HepG2 (cell line): ENCODE measurements around the gene TMEM8B. TPM values are rescaled to one million over a fixed set of nuclear protein-coding genes. Genes with fewer than 3 reads are reported as not detected.

Source experiments
- ARID2 ChIP-seq: sonication (generic); formaldehyde crosslinking; IDR thresholded peaks from 2 replicates; pipeline ENCODE4 v1.8.1; 2022; ENCODE audit warnings: mild to moderate bottlenecking, missing genetic modification reagents, borderline replicate concordance
- BRD4 ChIP-seq: sonication (generic); formaldehyde crosslinking; IDR thresholded peaks from 2 replicates; pipeline ENCODE4 v1.4.0; 2020; ENCODE audit warnings: missing genetic modification reagents
- ERF ChIP-seq: IDR thresholded peaks from 2 replicates; pipeline ENCODE4 v1.6.1; 2018; ENCODE audit warnings: missing biosample characterization, missing genetic modification reagents
- ETV6 ChIP-seq: sonication (generic); formaldehyde crosslinking; conservative IDR thresholded peaks from 2 replicates; pipeline ENCODE4 v1.4.0; 2020; ENCODE audit warnings: missing genetic modification reagents
- ISL2 ChIP-seq: sonication (generic); formaldehyde crosslinking; IDR thresholded peaks from 2 replicates; pipeline ENCODE4 v1.5.0; 2020; ENCODE audit warnings: missing genetic modification reagents
- NRL ChIP-seq: sonication (generic); formaldehyde crosslinking; IDR thresholded peaks from 2 replicates; pipeline ENCODE4 v1.5.0; 2020; ENCODE audit warnings: missing genetic modification reagents, mild to moderate bottlenecking, moderate library complexity, borderline replicate concordance
- REL ChIP-seq: sonication (generic); formaldehyde crosslinking; conservative IDR thresholded peaks from 2 replicates; pipeline ENCODE4 v1.8.0; 2022; ENCODE audit warnings: mild to moderate bottlenecking, missing genetic modification reagents, moderate library complexity
- RNF2 ChIP-seq: fragments of 450-650 bp; conservative IDR thresholded peaks from 2 replicates; pipeline ENCODE4 v1.6.1; 2016; ENCODE audit warnings: low read depth
- SRF ChIP-seq: IDR thresholded peaks from 2 replicates; pipeline ENCODE4 v1.6.1; 2011; ENCODE audit warnings: mild to moderate bottlenecking, low read depth, low read length, moderate library complexity
- TAF1 ChIP-seq: sonication (generic); formaldehyde crosslinking; IDR thresholded peaks from 2 replicates; pipeline ENCODE4 v1.4.0; 2020; ENCODE audit warnings: missing genetic modification reagents
- TCF7 ChIP-seq: sonication (generic); IDR thresholded peaks from 2 replicates; pipeline ENCODE4 v1.6.1; 2016; ENCODE audit warnings: antibody characterized with exemption, low read depth
- ZBTB21 ChIP-seq: sonication (generic); formaldehyde crosslinking; IDR thresholded peaks from 2 replicates; pipeline ENCODE4 v1.4.0; 2020; ENCODE audit warnings: missing genetic modification reagents
- ZEB1 ChIP-seq: IDR thresholded peaks from 2 replicates; pipeline ENCODE4 v1.6.1; 2012; ENCODE audit warnings: mild to moderate bottlenecking, low read depth, inconsistent platforms; ENCODE audit not compliant: insufficient replicate concordance
- ZFY ChIP-seq: sonication (generic); formaldehyde crosslinking; IDR thresholded peaks from 2 replicates; pipeline ENCODE4 v1.4.0; 2020; ENCODE audit warnings: missing genetic modification reagents
- ZMAT3 ChIP-seq: sonication (generic); formaldehyde crosslinking; conservative IDR thresholded peaks from 2 replicates; pipeline ENCODE4 v1.7.0; 2021; ENCODE audit warnings: missing genetic modification reagents
- ZNF251 ChIP-seq: sonication (generic); formaldehyde crosslinking; IDR thresholded peaks from 2 replicates; pipeline ENCODE4 v1.9.0; 2021; ENCODE audit warnings: mild to moderate bottlenecking, missing genetic modification reagents
- ZNF264 ChIP-seq: sonication (generic); formaldehyde crosslinking; IDR thresholded peaks from 2 replicates; pipeline ENCODE4 v1.4.0; 2020; ENCODE audit warnings: missing genetic modification reagents
- ZNF282 ChIP-seq: fragments of 450-650 bp; IDR thresholded peaks from 2 replicates; pipeline ENCODE4 v1.6.1; 2018; ENCODE audit not compliant: partially characterized antibody
- ZNF33B ChIP-seq: sonication (generic); formaldehyde crosslinking; IDR thresholded peaks from 2 replicates; pipeline ENCODE4 v1.5.1; 2020; ENCODE audit warnings: mild to moderate bottlenecking, missing genetic modification reagents
- ZNF354B ChIP-seq: sonication (generic); formaldehyde crosslinking; IDR thresholded peaks from 2 replicates; pipeline ENCODE4 v1.8.0; 2022; ENCODE audit warnings: mild to moderate bottlenecking, missing genetic modification reagents
- ZNF496 ChIP-seq: sonication (generic); formaldehyde crosslinking; IDR thresholded peaks from 2 replicates; pipeline ENCODE4 v1.8.1; 2023; ENCODE audit warnings: mild to moderate bottlenecking, moderate library complexity, missing genetic modification reagents; ENCODE audit not compliant: insufficient replicate concordance
- ZNF543 ChIP-seq: sonication (generic); formaldehyde crosslinking; IDR thresholded peaks from 2 replicates; pipeline ENCODE4 v1.4.0; 2020; ENCODE audit warnings: mild to moderate bottlenecking, missing genetic modification reagents
- ZNF572 ChIP-seq: sonication (generic); formaldehyde crosslinking; IDR thresholded peaks from 2 replicates; pipeline ENCODE4 v1.5.1; 2020; ENCODE audit warnings: mild to moderate bottlenecking, missing genetic modification reagents
- polyA plus RNA-seq, 8 experiments: library from polyadenylated mRNA; depleted of rRNA in 3 of 8; stranded (reverse) in 7 of 8; unstranded in 1 of 8; fragments of >200 nt; fragmentation: Illumina TruSeq in 4 of 8; extraction: Trizol in 4 of 8; gene quantifications; 2 replicates each; pipeline versions ENCODE4 v1.2.1 to v1.2.3, GENCODE V29; 2011 to 2016; ENCODE audit warnings: low read depth in 4 of 8, missing spikeins in 1 of 8, mixed read lengths in 1 of 8; ENCODE audit not compliant: insufficient read depth in 1 of 8
- total RNA-seq, 5 experiments: library from RNA; depleted of rRNA; stranded (reverse); fragments of >200 nt; fragmentation: Illumina TruSeq; extraction: Trizol; gene quantifications; 2 replicates each; pipeline ENCODE4 v1.2.3, GENCODE V29; 2016; ENCODE audit warnings: low read depth in 1 of 5
- TF ChIP-seq, protein P1 (sequence below): sonication (generic); formaldehyde crosslinking; conservative IDR thresholded peaks from 2 replicates; pipeline ENCODE4 v1.8.0; 2022; ENCODE audit warnings: low read depth, missing genetic modification reagents
- TF ChIP-seq, protein P2 (sequence below): sonication (generic); formaldehyde crosslinking; IDR thresholded peaks from 2 replicates; pipeline ENCODE4 v1.4.0; 2020; ENCODE audit warnings: missing genetic modification reagents, borderline replicate concordance
- TF ChIP-seq, protein P3 (sequence below): sonication (generic); formaldehyde crosslinking; IDR thresholded peaks from 2 replicates; pipeline ENCODE4 v1.8.0; 2022; ENCODE audit warnings: missing genetic modification reagents, low read depth, mild to moderate bottlenecking, borderline replicate concordance

The TMEM8B gene
- total and polyA plus RNA-seq, 2 of the 13 experiments (the other 11 are each of a cell fraction or from before 2014, with no cell fraction given) = 2.1 to 2.7 TPM

DNA sequence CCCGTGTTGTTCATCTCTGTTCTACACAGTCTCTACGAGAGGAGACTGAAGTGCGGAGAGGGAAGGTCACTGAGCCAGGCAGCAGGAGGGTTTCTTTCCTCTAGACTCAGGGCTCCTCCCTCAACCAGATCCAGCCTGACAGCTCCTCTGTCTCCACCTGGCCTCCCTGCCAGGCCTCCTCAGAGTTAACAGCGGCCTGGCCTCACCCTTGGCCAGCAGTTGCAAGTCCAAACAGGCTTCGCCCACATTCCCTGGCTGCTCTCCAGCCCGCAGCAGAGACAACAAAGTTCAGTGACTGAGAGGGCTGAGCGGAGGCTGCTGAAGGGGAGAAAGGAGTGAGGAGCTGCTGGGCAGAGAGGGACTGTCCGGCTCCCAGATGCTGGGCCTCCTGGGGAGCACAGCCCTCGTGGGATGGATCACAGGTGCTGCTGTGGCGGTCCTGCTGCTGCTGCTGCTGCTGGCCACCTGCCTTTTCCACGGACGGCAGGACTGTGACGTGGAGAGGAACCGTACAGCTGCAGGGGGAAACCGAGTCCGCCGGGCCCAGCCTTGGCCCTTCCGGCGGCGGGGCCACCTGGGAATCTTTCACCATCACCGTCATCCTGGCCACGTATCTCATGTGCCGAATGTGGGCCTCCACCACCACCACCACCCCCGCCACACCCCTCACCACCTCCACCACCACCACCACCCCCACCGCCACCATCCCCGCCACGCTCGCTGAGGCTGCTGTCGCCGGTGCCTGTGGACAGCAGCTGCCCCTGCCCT, 77.1 kb downstream of the TMEM8B start, which contains the start of gene HRCT1 (continued):
- TF ChIP-seq, protein P1, sequence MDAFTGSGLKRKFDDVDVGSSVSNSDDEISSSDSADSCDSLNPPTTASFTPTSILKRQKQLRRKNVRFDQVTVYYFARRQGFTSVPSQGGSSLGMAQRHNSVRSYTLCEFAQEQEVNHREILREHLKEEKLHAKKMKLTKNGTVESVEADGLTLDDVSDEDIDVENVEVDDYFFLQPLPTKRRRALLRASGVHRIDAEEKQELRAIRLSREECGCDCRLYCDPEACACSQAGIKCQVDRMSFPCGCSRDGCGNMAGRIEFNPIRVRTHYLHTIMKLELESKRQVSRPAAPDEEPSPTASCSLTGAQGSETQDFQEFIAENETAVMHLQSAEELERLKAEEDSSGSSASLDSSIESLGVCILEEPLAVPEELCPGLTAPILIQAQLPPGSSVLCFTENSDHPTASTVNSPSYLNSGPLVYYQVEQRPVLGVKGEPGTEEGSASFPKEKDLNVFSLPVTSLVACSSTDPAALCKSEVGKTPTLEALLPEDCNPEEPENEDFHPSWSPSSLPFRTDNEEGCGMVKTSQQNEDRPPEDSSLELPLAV (CRISPR knock-in tag) = no peak
- TF ChIP-seq ZNF543 (CRISPR knock-in tag) (no peak), NRL (CRISPR knock-in tag) (0 out of 2 replicates have a peak, but pooled peaks have one; percentile 14), ZFY (CRISPR knock-in tag) (peak; percentile 60; the same call in 1 of the 2 replicates), ZMAT3 (CRISPR knock-in tag) (no peak), SRF (no peak), ZNF572 (CRISPR knock-in tag) (no peak), ERF (no peak), TAF1 (peak; percentile 35; the same call in 1 of the 2 replicates), ZEB1 (no peak), ZNF354B (CRISPR knock-in tag) (no peak), ZNF33B (no peak), ZNF496 (no peak), ZBTB21 (CRISPR knock-in tag) (no peak), BRD4 (CRISPR knock-in tag) (no peak; the same call in 1 of the 2 replicates), ZNF251 (CRISPR knock-in tag) (no peak), ZNF264 (no peak), ETV6 (CRISPR knock-in tag) (no peak), ARID2 (no peak), TCF7 (no peak), RNF2 (no peak), ISL2 (no peak), REL (CRISPR knock-in tag) (no peak), ZNF282 (no peak)
- TF ChIP-seq, protein P2, sequence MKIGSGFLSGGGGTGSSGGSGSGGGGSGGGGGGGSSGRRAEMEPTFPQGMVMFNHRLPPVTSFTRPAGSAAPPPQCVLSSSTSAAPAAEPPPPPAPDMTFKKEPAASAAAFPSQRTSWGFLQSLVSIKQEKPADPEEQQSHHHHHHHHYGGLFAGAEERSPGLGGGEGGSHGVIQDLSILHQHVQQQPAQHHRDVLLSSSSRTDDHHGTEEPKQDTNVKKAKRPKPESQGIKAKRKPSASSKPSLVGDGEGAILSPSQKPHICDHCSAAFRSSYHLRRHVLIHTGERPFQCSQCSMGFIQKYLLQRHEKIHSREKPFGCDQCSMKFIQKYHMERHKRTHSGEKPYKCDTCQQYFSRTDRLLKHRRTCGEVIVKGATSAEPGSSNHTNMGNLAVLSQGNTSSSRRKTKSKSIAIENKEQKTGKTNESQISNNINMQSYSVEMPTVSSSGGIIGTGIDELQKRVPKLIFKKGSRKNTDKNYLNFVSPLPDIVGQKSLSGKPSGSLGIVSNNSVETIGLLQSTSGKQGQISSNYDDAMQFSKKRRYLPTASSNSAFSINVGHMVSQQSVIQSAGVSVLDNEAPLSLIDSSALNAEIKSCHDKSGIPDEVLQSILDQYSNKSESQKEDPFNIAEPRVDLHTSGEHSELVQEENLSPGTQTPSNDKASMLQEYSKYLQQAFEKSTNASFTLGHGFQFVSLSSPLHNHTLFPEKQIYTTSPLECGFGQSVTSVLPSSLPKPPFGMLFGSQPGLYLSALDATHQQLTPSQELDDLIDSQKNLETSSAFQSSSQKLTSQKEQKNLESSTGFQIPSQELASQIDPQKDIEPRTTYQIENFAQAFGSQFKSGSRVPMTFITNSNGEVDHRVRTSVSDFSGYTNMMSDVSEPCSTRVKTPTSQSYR (CRISPR knock-in tag) = no peak
- TF ChIP-seq, protein P3, sequence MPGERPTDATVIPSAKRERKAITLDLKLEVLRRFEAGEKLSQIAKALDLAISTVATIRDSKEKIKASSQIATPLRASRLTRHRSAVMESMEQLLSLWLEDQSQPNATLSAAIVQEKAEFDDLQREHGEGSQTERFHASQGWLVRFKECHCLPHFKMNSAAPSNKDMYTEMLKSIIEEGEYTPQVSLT (CRISPR knock-in tag) = no peak
